Activated CD4-positive, alpha-beta memory T cell treated with anti-CD3 and anti-CD28 coated beads for 36 hours (primary cell): ENCODE results near the gene PGAP3. TPM values are rescaled to one million over a fixed set of nuclear protein-coding genes. Genes with fewer than 3 reads are reported as not detected.

Source experiments
- CTCF ChIA-PET: fragments of 350-600 bp; sonication (Branson Sonifier 250); formaldehyde crosslinking; loops from one replicate; lab custom pipeline; 2021; ENCODE audit warnings: antibody characterized with exemption, inconsistent platforms; lab: Charles Lee
- POLR2A ChIA-PET: fragments of 350-600 bp; sonication (Branson Sonifier 250); formaldehyde crosslinking; loops from one replicate; lab custom pipeline; 2021; ENCODE audit warnings: antibody characterized with exemption; lab: Charles Lee
- DNase-seq: peaks from one replicate; pipeline ENCODE4 v3.0.0-alpha.2; 2020
- H3K27ac Mint-ChIP-seq: one replicate; pipeline ENCODE4 v1.8.0; 2021; ENCODE audit warnings: mixed read lengths
- H3K27me3 Mint-ChIP-seq: one replicate; pipeline ENCODE4 v1.8.0; 2021; ENCODE audit warnings: mixed read lengths
- H3K36me3 Mint-ChIP-seq: one replicate; pipeline ENCODE4 v1.8.0; 2021; ENCODE audit warnings: mixed read lengths
- H3K4me1 Mint-ChIP-seq: one replicate; pipeline ENCODE4 v1.8.0; 2021; ENCODE audit warnings: low read depth, mixed read lengths
- H3K4me3 Mint-ChIP-seq: one replicate; pipeline ENCODE4 v1.8.0; 2021; ENCODE audit warnings: mild to moderate bottlenecking, mixed read lengths
- H3K9me3 Mint-ChIP-seq: one replicate; pipeline ENCODE4 v1.8.0; 2021; ENCODE audit warnings: mixed read lengths
- intact Hi-C: fragments of 100-400 bp; cut with micrococcal nuclease; formaldehyde crosslinking; loops from one replicate; pipeline ENCODE4 v1.15.1; 2023
- total RNA-seq, 2 experiments: library from RNA; stranded (reverse); gene quantifications; one replicate each; pipeline ENCODE4 v1.2.3, GENCODE V29; 2021

The PGAP3 gene, protein sequence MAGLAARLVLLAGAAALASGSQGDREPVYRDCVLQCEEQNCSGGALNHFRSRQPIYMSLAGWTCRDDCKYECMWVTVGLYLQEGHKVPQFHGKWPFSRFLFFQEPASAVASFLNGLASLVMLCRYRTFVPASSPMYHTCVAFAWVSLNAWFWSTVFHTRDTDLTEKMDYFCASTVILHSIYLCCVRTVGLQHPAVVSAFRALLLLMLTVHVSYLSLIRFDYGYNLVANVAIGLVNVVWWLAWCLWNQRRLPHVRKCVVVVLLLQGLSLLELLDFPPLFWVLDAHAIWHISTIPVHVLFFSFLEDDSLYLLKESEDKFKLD
- 1 to 10 TPM; 8.3 to 8.6 TPM for total RNA-seq

DNA sequence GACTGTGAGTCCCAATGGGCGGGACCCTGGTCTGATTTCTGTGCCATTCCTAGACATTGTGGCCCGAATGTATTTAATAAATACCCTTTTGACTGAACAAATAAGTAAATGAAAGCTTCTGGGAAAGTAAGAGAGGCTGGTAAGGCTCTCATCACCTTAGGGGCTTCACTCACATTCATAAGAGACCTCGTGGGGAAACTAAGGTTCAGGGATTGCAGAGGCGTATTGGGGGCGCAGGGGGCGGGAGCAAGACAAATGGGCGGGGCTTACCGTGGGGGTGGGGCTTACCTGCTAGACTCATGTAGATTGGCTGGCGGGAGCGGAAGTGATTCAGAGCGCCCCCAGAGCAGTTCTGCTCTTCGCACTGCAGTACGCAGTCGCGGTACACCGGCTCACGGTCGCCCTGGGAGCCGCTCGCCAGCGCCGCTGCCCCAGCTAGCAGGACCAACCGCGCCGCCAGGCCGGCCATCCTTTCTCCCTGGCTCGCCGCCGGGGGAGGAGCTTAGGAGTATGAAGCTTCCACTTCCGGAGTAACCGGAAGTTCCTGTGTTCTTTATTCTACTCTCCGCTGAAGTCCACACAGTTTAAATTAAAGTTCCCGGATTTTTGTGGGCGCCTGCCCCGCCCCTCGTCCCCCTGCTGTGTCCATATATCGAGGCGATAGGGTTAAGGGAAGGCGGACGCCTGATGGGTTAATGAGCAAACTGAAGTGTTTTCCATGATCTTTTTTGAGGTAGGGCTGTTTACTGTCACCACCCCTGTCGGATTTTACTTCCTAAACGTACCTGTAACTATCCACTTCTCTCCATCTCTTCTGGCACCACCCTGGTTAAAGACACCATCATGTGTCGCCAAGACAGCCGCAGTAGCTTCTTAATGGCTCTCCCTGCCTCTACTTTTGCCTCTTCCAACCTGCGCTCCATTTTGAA lies at the start of gene PGAP3:
TSS of gene PGAP3 (minus strand) at position 512 of the 929 bp plus-strand sequence. CDS start at position 469, 43 bp downstream.
- ChIA-PET CTCF (interaction anchor here (1.0 to 3.0 kb wide), 8 partner anchors 9 to 293 kb away, joined by 3 to 12 read pairs (median 4); partner anchors contain the start of genes MIEN1 and PSMD3), POLR2A (interaction anchor here (0.7 to 1.8 kb wide), 5 partner anchors 10 to 293 kb away, joined by 4 to 8 read pairs (median 5); partner anchors contain the start of gene PSMD3)
- H3K9me3 Mint-ChIP-seq: no peaks in the 10 kb centered on the region
- peaks cover 7% of the 10 kb centered on the region for H3K36me3 Mint-ChIP-seq
- H3K4me1 Mint-ChIP-seq: peaks cover 18% of the 10 kb centered on the region
- peak within 1 kb of the TSS; percentile 84 for H3K27ac Mint-ChIP-seq
- peak within 1 kb of the TSS; percentile 92 for H3K4me3 Mint-ChIP-seq
- intact Hi-C loops: loop anchor here (5.0 kb wide), 4 partner anchors 44 to 179 kb away; partner anchors contain the start of genes MIEN1, STARD3 and ZPBP2
- no peaks in the 10 kb centered on the region for H3K27me3 Mint-ChIP-seq
- DNase-seq: peak; percentile 91

DNA sequence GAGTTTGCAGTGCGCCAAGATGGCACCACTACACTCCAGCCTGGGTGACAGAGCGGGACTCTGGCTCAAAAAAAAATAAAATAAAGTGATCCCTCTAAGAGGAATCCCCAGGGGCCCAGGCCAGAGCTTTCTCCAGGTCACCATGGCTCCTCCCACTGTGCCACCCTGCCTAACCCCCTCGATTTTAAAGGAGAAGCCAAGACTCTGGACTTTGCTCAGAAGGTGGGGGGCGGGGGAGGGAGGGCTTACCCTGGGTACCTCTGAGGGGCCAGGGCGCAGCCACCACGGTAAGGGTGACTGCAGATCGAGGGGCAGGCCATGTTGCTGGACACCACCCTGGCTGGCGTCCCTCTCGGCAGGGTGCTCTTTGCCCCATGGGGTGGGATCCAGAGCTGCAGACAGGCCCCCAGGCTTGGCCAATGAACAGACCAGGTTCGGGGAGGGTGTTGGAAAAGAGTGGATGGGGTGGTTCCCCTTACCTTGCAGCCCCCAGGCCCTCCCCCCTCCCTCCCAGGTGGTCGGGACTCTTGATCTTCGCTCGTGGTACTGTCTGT lies 49.4 kb upstream of the PGAP3 start:
- CTCF ChIA-PET: interaction anchor here (0.7 kb wide), 1 partner anchor 221 kb away, joined by 3 read pairs; no protein-coding TSS in a partner anchor
- Mint-ChIP-seq H3K27ac (no peak overlapping the region), H3K9me3 (no peaks in the 10 kb centered on the region), H3K4me3 (no peak overlapping the region), H3K27me3 (peaks cover 13% of the 10 kb centered on the region), H3K36me3 (no peaks in the 10 kb centered on the region), H3K4me1 (peaks cover 14% of the 10 kb centered on the region)
- POLR2A ChIA-PET: no interaction called here
- intact Hi-C loops: no loop called here
- no peak for DNase-seq

DNA sequence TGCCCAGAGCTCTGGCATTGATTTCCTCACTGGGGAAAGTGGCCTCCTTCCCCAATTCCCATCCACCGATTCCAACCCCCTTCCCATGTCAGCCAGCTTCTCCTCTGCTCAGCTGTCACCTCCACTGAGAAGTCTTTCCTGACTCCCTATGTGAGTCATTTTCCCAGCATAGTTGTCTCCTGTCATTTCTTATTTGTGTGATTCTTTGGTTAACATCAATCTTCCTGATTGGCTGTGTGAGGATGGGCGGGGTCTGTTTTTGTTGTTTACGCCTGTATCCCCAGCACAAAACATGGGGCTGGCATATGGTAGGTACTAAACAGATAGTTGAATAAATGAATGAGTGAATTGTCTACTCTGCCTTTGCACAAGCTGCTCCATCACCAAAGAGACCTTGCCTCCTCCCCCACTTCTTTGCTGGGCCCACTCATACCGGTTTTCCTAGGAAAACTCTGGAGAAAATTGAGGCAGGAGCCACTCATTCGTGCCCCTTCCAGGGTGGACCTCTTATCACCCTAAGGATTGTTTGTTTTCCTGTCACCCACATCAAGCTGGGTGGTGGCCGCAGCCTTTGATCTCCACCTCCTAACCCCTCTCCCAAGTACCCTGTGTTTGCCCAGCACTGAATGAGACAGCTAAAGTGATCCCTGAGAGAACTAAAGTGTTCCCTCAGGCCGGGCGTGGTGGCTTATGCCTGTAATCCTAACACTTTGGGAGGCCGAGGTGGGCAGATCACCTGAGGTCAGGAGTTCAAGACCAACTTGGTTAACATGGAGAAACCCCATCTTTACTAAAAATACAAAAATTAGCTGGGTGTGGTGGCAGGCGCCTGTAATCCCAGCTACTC lies 48.7 kb upstream of the PGAP3 start:
- H3K4me3 Mint-ChIP-seq: no peak overlapping the region

DNA sequence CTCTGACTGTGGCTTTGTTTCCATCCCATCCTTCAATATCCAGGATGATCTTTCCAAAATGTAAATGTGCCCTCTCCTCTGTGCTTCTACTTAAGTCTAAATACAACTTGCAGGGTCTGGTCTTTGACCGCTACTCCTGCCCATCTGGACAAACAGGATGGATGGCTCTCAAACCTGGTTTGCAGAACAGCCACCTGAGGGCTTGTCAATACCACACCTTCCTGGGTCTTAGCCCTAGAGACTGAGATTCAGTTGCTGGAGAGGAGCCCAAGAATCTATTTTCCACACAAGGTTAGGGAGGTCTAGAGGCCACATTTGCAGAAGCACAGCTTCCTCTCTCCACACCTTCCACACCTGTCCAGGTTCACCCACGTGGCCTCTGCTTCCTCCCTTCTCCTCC lies 48.0 kb upstream of the PGAP3 start:
- ChIA-PET CTCF (no interaction called here), POLR2A (no interaction called here)
- Mint-ChIP-seq H3K4me1 (peaks cover 12% of the 10 kb centered on the region), H3K4me3 (no peak overlapping the region), H3K27me3 (peaks cover 11% of the 10 kb centered on the region), H3K9me3 (no peaks in the 10 kb centered on the region), H3K36me3 (no peaks in the 10 kb centered on the region), H3K27ac (no peak overlapping the region)
- no peak for DNase-seq
- intact Hi-C loops: no loop called here

More for the DNA sequence above, 48.7 kb upstream of the PGAP3 start:
- no peak overlapping the region for H3K27ac Mint-ChIP-seq
- no peak for DNase-seq
- ChIA-PET POLR2A (no interaction called here), CTCF (interaction anchor here (0.7 kb wide), 1 partner anchor 222 kb away, joined by 3 read pairs; no protein-coding TSS in a partner anchor)
- no peaks in the 10 kb centered on the region for H3K9me3 Mint-ChIP-seq
- no peaks in the 10 kb centered on the region for H3K36me3 Mint-ChIP-seq
- H3K27me3 Mint-ChIP-seq: peaks cover 13% of the 10 kb centered on the region
- peaks cover 14% of the 10 kb centered on the region for H3K4me1 Mint-ChIP-seq
- intact Hi-C loops: no loop called here

DNA sequence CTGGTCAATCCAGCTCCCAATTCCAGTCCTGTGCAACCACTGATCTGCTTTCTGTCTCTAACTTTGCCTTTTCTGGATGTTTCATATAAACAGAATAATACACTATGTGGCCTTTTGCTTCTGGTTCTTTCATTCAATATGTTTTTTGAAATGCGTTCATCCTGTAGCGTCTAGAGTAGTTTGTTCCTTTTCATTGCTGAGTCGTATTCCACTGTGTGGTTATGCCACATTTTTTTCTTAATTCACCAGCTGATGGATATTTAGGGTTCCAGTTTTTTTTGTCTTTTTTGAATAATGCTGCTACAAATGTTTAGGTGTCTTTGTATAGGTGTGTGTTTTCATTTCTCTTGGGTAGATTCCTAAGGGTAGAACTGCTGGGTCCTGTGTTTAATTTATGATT lies 44.7 kb upstream of the PGAP3 start:
- no peak for DNase-seq
- H3K4me3 Mint-ChIP-seq: no peak overlapping the region
- ChIA-PET CTCF (interaction anchor here (0.6 to 5.3 kb wide), 6 partner anchors 11 to 110 kb away, joined by 3 to 51 read pairs (median 3); partner anchors contain the start of gene PNMT), POLR2A (no interaction called here)
- H3K4me1 Mint-ChIP-seq: peaks cover 12% of the 10 kb centered on the region
- H3K9me3 Mint-ChIP-seq: no peaks in the 10 kb centered on the region
- peaks cover under 1% of the 10 kb centered on the region for H3K27me3 Mint-ChIP-seq
- intact Hi-C loops: loop anchor here (5.0 kb wide), 3 partner anchors 45 to 110 kb away; partner anchors contain the start of genes PGAP3 and STARD3
- H3K27ac Mint-ChIP-seq: no peak overlapping the region
- peaks cover 13% of the 10 kb centered on the region for H3K36me3 Mint-ChIP-seq

DNA sequence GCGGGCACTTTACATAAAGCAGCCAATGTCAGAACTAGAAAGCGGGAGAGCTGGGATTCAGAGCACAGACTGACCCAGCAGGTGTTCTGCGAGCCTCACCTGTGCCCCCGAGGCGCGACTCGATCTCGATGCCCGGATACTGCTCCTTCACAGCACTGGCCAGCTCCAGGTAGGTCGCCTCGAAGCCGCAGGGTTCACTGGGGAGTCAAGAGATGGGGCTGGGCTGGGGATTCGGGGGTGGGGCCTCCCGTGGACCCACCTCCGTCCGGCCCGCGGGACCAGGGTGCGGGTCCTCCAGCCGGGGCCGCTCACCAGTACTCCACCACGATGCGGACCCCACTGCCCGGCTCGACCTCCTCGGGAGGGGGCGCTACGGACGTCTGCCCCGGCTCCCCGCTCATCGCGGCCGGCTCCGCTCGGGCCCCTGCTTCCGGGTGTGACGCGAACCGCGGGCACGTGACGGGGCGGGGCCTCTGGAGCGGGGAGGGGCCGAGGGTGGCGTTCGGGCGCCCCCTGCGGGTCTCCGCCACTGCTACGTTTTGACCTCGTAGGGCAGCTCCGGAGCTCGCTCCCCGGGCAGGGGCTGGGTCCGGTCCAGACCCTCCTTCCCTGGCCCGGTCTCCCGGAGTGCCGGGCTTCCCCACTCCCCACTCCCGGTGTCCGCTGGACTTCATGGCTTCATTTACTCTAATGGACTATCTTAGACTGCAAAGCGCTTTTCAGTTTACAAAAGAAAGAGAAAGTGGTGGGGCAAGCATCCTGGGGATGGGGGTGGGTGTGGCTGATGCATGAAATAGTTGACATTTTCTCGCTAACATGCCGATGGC lies 42.5 kb upstream of the PGAP3 start, which contains the start of gene MIEN1:
TSS of gene MIEN1 (minus strand) at position 438 of the 827 bp plus-strand sequence. CDS start at position 401, 37 bp downstream.
- no peaks in the 10 kb centered on the region for H3K27me3 Mint-ChIP-seq
- peak; percentile 95 for DNase-seq
- peaks cover 16% of the 10 kb centered on the region for H3K36me3 Mint-ChIP-seq
- peak within 1 kb of the TSS; percentile 73 for H3K27ac Mint-ChIP-seq
- H3K9me3 Mint-ChIP-seq: no peaks in the 10 kb centered on the region
- ChIA-PET CTCF (interaction anchor here (0.6 to 5.3 kb wide), 43 partner anchors 14 to 297 kb away, joined by 3 to 51 read pairs (median 5); partner anchors contain the start of genes IKZF3, PGAP3, PNMT and PPP1R1B), POLR2A (interaction anchor here (0.6 to 1.6 kb wide), 13 partner anchors 14 to 1062 kb away, joined by 3 to 7 read pairs (median 3); partner anchors contain the start of genes PGAP3 and PSMD3)
- H3K4me3 Mint-ChIP-seq: peak within 1 kb of the TSS; percentile 88
- H3K4me1 Mint-ChIP-seq: peaks cover 12% of the 10 kb centered on the region
- intact Hi-C loops: loop anchor here (1.0 to 5.0 kb wide), 4 partner anchors 43 to 137 kb away; partner anchors contain the start of genes PGAP3 and STARD3

DNA sequence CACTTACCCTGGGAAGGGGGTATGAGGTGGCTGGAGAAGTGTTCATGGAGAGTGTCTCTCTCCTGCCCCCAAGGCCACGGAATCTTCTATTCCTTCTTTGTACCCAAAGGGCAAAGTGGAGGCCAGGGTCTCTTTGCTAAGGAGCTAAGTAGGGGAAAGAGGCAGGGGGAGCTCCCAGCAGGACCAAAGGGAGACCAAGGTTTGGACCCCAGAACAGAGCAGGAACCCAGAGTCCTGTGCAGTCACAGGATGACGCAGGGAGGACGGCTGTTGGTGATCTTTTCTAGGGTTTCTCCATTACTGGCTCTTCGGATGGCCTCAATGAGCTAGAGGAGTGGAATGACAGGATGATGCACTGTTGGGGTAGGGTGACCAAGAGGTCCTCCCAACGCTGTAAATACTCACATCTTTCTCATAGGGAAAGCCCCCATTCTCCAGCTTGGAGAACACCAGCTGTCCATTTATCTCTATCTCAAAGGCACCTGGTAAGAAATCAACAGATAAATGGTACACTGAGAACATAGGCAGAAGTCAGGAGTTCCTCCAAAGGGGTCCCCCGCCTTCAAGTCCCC lies 41.5 kb upstream of the PGAP3 start:
- peaks cover 12% of the 10 kb centered on the region for H3K4me1 Mint-ChIP-seq
- ChIA-PET POLR2A (interaction anchor here (0.7 to 1.6 kb wide), 8 partner anchors 14 to 1061 kb away, joined by 3 to 7 read pairs (median 3); partner anchors contain the start of genes PGAP3 and PSMD3), CTCF (interaction anchor here (0.6 to 5.3 kb wide), 32 partner anchors 15 to 298 kb away, joined by 3 to 51 read pairs (median 4); partner anchors contain the start of genes IKZF3, PGAP3, PNMT and PSMD3)

DNA sequence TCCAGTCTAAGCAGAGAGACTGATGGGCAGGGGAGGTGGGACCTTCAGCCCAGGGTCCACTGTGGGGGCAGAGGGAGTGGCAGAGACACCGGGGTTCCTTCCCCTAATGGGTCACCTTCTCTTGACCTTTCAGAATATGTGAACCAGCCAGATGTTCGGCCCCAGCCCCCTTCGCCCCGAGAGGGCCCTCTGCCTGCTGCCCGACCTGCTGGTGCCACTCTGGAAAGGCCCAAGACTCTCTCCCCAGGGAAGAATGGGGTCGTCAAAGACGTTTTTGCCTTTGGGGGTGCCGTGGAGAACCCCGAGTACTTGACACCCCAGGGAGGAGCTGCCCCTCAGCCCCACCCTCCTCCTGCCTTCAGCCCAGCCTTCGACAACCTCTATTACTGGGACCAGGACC lies 39.7 kb upstream of the PGAP3 start:
- no peak for DNase-seq
- POLR2A ChIA-PET: no interaction called here
- CTCF ChIA-PET: interaction anchor here (1.0 kb wide), 1 partner anchor 93 kb away, joined by 3 read pairs; no protein-coding TSS in a partner anchor
- intact Hi-C loops: no loop called here
- Mint-ChIP-seq H3K9me3 (no peaks in the 10 kb centered on the region), H3K27me3 (no peaks in the 10 kb centered on the region), H3K27ac (no peak overlapping the region), H3K4me3 (no peak overlapping the region), H3K4me1 (peaks cover 12% of the 10 kb centered on the region), H3K36me3 (peaks cover 16% of the 10 kb centered on the region)

More for the DNA sequence above, 41.5 kb upstream of the PGAP3 start:
- peaks cover 16% of the 10 kb centered on the region for H3K36me3 Mint-ChIP-seq
- H3K27me3 Mint-ChIP-seq: no peaks in the 10 kb centered on the region
- no peak overlapping the region for H3K27ac Mint-ChIP-seq
- no peaks in the 10 kb centered on the region for H3K9me3 Mint-ChIP-seq
- intact Hi-C loops: no loop called here
- DNase-seq: no peak
- H3K4me3 Mint-ChIP-seq: peak overlapping the region; percentile 88

DNA sequence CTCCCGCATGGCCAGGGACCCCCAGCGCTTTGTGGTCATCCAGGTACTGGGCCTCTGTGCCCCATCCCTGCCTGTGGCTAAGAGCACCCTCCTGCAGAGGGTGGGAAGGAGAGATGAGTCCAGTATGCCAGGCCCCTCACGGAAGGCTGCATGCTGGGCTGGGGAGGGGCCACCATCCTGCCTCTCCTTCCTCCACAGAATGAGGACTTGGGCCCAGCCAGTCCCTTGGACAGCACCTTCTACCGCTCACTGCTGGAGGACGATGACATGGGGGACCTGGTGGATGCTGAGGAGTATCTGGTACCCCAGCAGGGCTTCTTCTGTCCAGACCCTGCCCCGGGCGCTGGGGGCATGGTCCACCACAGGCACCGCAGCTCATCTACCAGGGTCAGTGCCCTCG lies 38.8 kb upstream of the PGAP3 start:
- POLR2A ChIA-PET: no interaction called here
- Mint-ChIP-seq H3K9me3 (no peaks in the 10 kb centered on the region), H3K27me3 (no peaks in the 10 kb centered on the region), H3K36me3 (peaks cover 16% of the 10 kb centered on the region), H3K4me1 (peaks cover 12% of the 10 kb centered on the region), H3K4me3 (no peak overlapping the region), H3K27ac (no peak overlapping the region)
- intact Hi-C loops: no loop called here
- CTCF ChIA-PET: no interaction called here
- no peak for DNase-seq
